Prostate gland (tissue), 2 donors: ENCODE results near the gene GMDS.

Source experiments
- POLR2A ChIP-seq: fragments of 450-650 bp; IDR thresholded peaks from one replicate; pipeline ENCODE4 v1.6.1; 2016; ENCODE audit warnings: antibody characterized with exemption, mild to moderate bottlenecking
- POLR2AphosphoS5 ChIP-seq: sonication (generic); formaldehyde crosslinking; IDR thresholded peaks from one replicate; pipeline ENCODE4 v1.6.1; 2017; ENCODE audit warnings: antibody characterized with exemption
- TF ChIP-seq, protein P1 (sequence below), 4 experiments: fragments of 200-600 bp in 2 of 4; fragments of 450-650 bp in 2 of 4; sonication (generic) in 2 of 4; IDR thresholded peaks; 1 replicate in 3 of 4; 2 replicates in 1 of 4; pipeline ENCODE4 v1.5.1; 2016 to 2019; ENCODE audit warnings: antibody characterized with exemption in 4 of 4, mild to moderate bottlenecking in 2 of 4, moderate library complexity in 2 of 4

DNA sequence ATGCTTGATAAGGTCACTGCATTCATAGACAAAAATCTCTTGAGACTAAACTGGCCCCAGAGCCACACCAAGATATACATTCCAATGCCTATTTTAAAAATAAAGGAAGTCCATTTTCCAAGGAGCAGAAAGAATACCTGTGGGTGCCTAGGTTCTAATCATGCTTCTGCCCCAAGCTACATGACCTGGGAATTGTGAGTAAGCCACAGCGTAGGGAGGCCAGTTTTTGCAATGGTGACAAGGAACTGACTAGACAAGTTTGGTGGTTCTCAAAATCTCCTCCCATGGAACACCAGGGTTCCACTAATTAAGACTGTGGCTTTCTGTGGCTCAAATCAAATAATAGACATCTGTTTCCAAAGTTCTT is 83.3 kb downstream of the GMDS start:
- TF ChIP-seq, protein P1, sequence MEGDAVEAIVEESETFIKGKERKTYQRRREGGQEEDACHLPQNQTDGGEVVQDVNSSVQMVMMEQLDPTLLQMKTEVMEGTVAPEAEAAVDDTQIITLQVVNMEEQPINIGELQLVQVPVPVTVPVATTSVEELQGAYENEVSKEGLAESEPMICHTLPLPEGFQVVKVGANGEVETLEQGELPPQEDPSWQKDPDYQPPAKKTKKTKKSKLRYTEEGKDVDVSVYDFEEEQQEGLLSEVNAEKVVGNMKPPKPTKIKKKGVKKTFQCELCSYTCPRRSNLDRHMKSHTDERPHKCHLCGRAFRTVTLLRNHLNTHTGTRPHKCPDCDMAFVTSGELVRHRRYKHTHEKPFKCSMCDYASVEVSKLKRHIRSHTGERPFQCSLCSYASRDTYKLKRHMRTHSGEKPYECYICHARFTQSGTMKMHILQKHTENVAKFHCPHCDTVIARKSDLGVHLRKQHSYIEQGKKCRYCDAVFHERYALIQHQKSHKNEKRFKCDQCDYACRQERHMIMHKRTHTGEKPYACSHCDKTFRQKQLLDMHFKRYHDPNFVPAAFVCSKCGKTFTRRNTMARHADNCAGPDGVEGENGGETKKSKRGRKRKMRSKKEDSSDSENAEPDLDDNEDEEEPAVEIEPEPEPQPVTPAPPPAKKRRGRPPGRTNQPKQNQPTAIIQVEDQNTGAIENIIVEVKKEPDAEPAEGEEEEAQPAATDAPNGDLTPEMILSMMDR (IDR thresholded peaks at IDR 0.05) = no peak
- TF ChIP-seq POLR2AphosphoS5 (no peak), POLR2A (no peak)
